Peyer's patch (tissue), 4 donors: Measurements from ENCODE around the gene PINK1. TPM values are rescaled to one million over a fixed set of nuclear protein-coding genes. Genes with fewer than 3 reads are reported as not detected.
A peak's percentile ranks its signal among the peaks of the same experiment; 100 is the strongest.

ENCODE experiments used
- DNase-seq, 3 donors: peaks; one replicate each; pipeline ENCODE4 v3.0.0-alpha.2; 2017 to 2019
- H3K27ac ChIP-seq, 4 donors: fragments of 200-600 bp; sonication (generic); one replicate each; pipeline ENCODE4 v1.5.1; 2016 to 2019
- H3K27me3 ChIP-seq, 2 donors: fragments of 200-600 bp; sonication (generic); one replicate each; pipeline ENCODE4 v1.5.1; 2019
- H3K36me3 ChIP-seq, 3 donors: fragments of 200-600 bp; sonication (generic); one replicate each; pipeline ENCODE4 v1.5.1; 2016 to 2019
- H3K4me1 ChIP-seq, 4 donors: fragments of 200-600 bp; sonication (generic); one replicate each; pipeline ENCODE4 v1.5.1; 2016 to 2019
- H3K4me3 ChIP-seq, 4 donors: fragments of 200-600 bp; sonication (generic); 1 replicate in 3 of 4; 2 replicates in 1 of 4; pipeline ENCODE4 v1.5.1; 2016 to 2019; ENCODE audit warnings: mild to moderate bottlenecking in 1 of 4
- H3K9me3 ChIP-seq, 4 donors: fragments of 200-600 bp; sonication (generic); one replicate each; pipeline ENCODE4 v1.5.1; 2016 to 2019; ENCODE audit warnings: mild to moderate bottlenecking in 1 of 4
- POLR2A ChIP-seq, 2 donors: fragments of 450-650 bp; IDR thresholded peaks; one replicate each; pipeline ENCODE4 v1.5.1; 2017; ENCODE audit warnings: antibody characterized with exemption in 2 of 2, mild to moderate bottlenecking in 2 of 2, moderate library complexity in 2 of 2
- total RNA-seq, 4 donors: library from RNA; depleted of rRNA; stranded (reverse); fragments of >200 nt; gene quantifications; one replicate each; pipeline ENCODE4 v1.1.0, GENCODE V29; 2016
- TF ChIP-seq, protein P1 (sequence below), 6 experiments: fragments of 450-650 bp in 4 of 6; fragments of 200-600 bp in 2 of 6; sonication (generic) in 1 of 6; IDR thresholded peaks; one replicate each; pipeline ENCODE4 v1.5.1; 2017 to 2019; ENCODE audit warnings: antibody characterized with exemption in 6 of 6, mild to moderate bottlenecking in 3 of 6, moderate library complexity in 1 of 6

The PINK1 gene
- total RNA-seq, 4 donors from 2014 or later: 71.8 to 96.1 (median 89.4) TPM

DNA sequence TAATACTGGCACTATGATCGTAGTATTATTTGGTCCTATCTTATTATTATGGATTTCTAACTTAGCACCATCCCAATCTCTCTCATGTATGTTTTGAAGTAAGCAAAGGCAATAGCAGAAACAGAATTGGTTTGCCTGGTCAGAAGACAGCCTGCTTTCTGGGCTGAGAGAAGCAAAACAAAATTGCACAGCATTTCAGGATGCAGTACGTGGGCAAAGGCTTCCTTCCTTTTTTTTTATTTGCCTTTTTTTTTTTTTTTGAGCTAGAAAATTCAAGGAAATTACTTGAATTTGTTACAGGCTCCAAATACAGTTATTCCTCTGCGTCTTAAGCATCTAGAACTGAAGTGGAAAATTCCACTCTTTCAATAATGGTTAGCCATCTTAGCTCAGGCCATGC is 35.6 kb upstream of the PINK1 start:
- no peaks in the 10 kb centered on the region for H3K36me3 ChIP-seq
- H3K9me3 ChIP-seq: no peaks in the 10 kb centered on the region
- no peaks in the 10 kb centered on the region for H3K27me3 ChIP-seq
- TF ChIP-seq, protein P1, sequence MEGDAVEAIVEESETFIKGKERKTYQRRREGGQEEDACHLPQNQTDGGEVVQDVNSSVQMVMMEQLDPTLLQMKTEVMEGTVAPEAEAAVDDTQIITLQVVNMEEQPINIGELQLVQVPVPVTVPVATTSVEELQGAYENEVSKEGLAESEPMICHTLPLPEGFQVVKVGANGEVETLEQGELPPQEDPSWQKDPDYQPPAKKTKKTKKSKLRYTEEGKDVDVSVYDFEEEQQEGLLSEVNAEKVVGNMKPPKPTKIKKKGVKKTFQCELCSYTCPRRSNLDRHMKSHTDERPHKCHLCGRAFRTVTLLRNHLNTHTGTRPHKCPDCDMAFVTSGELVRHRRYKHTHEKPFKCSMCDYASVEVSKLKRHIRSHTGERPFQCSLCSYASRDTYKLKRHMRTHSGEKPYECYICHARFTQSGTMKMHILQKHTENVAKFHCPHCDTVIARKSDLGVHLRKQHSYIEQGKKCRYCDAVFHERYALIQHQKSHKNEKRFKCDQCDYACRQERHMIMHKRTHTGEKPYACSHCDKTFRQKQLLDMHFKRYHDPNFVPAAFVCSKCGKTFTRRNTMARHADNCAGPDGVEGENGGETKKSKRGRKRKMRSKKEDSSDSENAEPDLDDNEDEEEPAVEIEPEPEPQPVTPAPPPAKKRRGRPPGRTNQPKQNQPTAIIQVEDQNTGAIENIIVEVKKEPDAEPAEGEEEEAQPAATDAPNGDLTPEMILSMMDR (IDR thresholded peaks at IDR 0.05): no peak
- TF ChIP-seq POLR2A (IDR thresholded peaks at IDR 0.05): no peak
- no peak for DNase-seq
- no peaks in the 10 kb centered on the region for H3K4me1 ChIP-seq
- no peak overlapping the region for H3K4me3 ChIP-seq
- no peak overlapping the region for H3K27ac ChIP-seq

DNA sequence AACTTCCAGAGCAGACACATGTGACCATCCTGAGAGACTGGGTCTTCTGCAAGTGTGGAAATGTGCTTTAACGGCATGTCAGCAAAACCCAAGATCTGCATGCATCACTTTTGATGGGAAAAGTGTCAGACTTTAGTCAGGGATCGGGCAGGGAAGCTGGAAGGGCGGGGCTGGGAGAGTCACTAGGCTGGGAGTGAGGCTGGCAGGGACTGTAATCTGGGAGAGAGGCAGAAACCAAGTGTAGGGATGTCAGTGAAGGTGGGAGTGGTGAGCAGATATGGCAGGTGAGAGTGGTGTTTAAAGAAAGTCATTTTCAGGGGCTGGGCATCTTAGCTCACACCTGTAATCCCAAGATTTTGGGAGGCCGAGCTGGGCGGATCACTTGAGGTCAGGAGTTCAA is 33.1 kb upstream of the PINK1 start:
- H3K4me3 ChIP-seq: no peak overlapping the region
- DNase-seq: peak in 1 of 3 donors; percentile 55
- H3K9me3 ChIP-seq: no peaks in the 10 kb centered on the region
- TF ChIP-seq, protein P1 (IDR thresholded peaks at IDR 0.05): no peak
- TF ChIP-seq POLR2A (IDR thresholded peaks at IDR 0.05): no peak
- H3K27me3 ChIP-seq: no peaks in the 10 kb centered on the region
- no peaks in the 10 kb centered on the region for H3K36me3 ChIP-seq
- H3K4me1 ChIP-seq: peaks cover 0 to 7% (median 0%) of the 10 kb centered on the region in 4 donors
- no peak overlapping the region for H3K27ac ChIP-seq

DNA sequence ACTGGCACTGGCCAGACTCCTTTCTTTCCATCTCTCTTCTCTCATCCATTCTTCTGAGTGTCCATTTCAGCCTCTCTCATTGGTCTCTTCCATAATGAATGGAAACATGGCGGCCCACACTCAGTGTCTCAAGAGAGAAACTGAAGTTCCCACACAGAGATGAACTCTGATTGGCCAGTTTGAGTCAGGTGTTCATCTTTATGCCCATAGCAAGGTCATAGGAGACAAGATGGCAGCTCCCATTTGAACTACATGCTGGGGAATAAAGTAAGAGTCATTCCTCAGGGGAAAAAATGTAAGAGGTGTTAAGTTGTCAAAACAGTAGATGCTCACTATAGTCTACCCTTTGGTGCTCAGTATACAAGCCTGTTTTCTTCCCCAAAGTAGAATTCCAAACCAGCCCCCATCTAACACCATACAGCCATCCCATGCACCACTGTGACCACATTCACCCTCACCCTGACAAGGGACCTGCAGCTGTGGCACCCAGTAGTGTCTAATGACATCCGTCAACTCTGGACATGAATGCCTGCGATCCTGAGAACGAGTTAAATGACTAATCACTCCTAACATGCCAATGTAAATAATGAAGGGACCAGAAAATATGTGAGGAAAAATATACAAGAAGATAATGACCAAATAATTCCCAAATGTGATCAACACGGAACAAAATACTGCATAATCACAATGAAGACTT is 32.0 kb upstream of the PINK1 start:
- Histone ChIP-seq H3K27ac (no peak overlapping the region), H3K9me3 (no peaks in the 10 kb centered on the region), H3K27me3 (no peaks in the 10 kb centered on the region), H3K4me3 (no peak overlapping the region), H3K36me3 (no peaks in the 10 kb centered on the region), H3K4me1 (peaks cover 0 to 7% (median 0%) of the 10 kb centered on the region in 4 donors)
- DNase-seq: no peak
- TF ChIP-seq POLR2A (IDR thresholded peaks at IDR 0.05): no peak
- TF ChIP-seq, protein P1 (IDR thresholded peaks at IDR 0.05): no peak

DNA sequence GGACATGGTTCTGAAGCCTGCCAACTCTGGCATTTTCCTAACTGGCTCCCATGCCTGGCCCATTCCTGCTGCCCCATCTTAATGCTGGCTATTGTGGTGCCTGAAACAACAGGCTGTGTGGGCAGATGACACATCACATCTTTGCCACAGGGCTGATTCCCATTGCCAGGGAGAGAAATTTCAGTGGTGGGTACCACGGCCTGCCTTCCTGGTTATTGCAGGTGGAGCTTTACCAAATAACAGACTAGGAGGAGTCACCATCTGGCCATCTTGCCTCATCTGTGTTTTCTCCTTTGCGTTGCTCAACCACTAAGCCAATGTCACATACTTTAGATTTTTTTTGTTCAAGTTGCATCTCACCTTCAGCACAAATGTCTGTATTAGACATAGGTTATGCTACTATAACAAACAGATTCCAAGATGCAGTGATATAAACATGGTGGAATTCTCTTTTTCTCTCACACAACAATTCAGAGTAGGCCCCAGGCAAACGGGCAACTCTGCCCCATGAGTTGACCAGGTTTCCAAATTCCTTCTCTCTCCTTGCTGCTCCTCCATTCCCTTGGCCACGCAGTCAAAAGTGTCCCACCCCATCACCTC is 30.3 kb upstream of the PINK1 start:
- H3K4me3 ChIP-seq: no peak overlapping the region
- no peak for DNase-seq
- no peaks in the 10 kb centered on the region for H3K27me3 ChIP-seq
- H3K36me3 ChIP-seq: no peaks in the 10 kb centered on the region
- peaks cover 0 to 7% (median 0%) of the 10 kb centered on the region in 4 donors for H3K4me1 ChIP-seq
- no peaks in the 10 kb centered on the region for H3K9me3 ChIP-seq
- peak overlapping the region in 1 of 4 donors; percentile 33 for H3K27ac ChIP-seq
- TF ChIP-seq POLR2A (IDR thresholded peaks at IDR 0.05): no peak
- TF ChIP-seq, protein P1 (IDR thresholded peaks at IDR 0.05): no peak

DNA sequence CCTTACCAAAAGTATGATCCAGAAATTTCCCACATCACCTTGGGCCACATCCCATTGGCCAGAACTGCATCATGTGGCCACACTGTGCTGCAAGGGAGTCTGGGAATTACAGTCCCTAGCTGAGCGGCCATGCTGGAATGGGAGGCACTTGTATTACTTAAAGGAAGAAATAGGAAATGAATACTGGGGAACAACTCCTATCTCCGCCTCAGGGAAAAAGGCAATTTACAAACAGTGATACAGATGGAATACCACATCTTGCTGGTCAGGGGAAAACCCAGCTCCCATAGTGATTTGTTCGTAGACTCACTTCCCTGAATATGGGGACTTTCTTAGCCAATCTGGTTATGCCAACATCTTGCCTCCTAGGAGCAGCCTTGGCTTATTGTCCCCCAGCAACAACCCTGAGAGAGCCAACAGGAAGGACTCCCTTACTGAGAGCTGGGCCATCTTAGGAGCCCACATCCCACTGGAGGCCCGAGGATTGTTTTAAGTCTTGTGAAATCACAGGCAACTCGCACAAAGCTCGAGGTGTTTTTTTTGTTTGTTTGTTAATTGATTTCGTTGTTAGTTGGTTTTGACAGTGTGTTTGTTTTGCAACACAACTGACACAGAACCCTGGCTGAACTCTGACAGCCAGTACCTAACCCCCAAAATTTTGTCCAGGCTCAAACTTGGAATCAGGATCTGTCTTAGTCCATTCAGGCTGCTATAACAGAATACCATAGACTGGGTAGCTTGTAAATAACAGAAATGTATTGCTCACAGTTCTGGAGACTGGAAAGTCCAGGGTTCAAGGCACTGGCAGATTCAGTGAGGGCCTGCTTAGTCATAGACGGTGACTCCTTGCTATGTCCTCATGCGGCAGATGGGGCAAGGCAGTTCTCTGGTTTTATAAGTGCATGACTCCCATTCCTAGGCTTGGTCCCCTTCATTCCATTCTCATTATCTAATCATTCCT is 29.5 kb upstream of the PINK1 start:
- no peak for TF ChIP-seq POLR2A (IDR thresholded peaks at IDR 0.05)
- Histone ChIP-seq H3K27ac (peak overlapping the region in 2 of 4 donors; percentile 57 to 77), H3K9me3 (no peaks in the 10 kb centered on the region), H3K4me1 (peaks cover 0 to 7% (median 0%) of the 10 kb centered on the region in 4 donors), H3K27me3 (no peaks in the 10 kb centered on the region), H3K4me3 (no peak overlapping the region), H3K36me3 (no peaks in the 10 kb centered on the region)
- peak in 1 of 3 donors; percentile 69 for DNase-seq
